ENCODE results near the gene SLC25A29.

SLC25A29 gene

DNA sequence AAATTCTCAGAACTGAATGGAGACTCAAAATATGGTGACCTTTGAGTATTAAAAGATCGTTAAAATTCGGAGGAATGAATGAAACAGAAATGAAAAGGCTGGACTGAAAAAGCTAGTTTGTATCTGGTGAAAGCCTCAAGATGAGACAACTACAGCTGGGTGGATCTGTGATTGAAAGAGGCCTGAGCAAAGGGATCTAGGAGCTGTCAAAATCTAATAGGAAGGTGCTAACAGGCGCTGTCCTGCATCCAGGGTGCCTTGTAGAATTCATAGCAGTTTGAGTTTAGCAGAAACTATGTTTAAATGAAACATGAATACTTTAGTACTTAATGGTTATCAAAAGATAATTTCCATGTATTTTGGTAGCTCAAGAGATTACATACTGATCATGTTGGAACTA, 65.0 kb downstream of the SLC25A29 start:
- TF ChIP-seq, protein P1, sequence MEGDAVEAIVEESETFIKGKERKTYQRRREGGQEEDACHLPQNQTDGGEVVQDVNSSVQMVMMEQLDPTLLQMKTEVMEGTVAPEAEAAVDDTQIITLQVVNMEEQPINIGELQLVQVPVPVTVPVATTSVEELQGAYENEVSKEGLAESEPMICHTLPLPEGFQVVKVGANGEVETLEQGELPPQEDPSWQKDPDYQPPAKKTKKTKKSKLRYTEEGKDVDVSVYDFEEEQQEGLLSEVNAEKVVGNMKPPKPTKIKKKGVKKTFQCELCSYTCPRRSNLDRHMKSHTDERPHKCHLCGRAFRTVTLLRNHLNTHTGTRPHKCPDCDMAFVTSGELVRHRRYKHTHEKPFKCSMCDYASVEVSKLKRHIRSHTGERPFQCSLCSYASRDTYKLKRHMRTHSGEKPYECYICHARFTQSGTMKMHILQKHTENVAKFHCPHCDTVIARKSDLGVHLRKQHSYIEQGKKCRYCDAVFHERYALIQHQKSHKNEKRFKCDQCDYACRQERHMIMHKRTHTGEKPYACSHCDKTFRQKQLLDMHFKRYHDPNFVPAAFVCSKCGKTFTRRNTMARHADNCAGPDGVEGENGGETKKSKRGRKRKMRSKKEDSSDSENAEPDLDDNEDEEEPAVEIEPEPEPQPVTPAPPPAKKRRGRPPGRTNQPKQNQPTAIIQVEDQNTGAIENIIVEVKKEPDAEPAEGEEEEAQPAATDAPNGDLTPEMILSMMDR (IDR thresholded peaks at IDR 0.05; ENCODE audit: insufficient read depth, low read length, poor library complexity, severe bottlenecking): no peak
- H3K27me3 ChIP-seq (replicated peaks; ENCODE audit: control insufficient read depth, insufficient read depth, low read length): no peaks in the 10 kb centered on the region
- no peak for DNase-seq (ENCODE audit: extremely low read depth, insufficient read length)
- H3K4me3 ChIP-seq (replicated peaks; ENCODE audit: low read depth, low read length): peak overlapping the region; percentile 83
- peaks cover 3% of the 10 kb centered on the region; the same call in 1 of the 2 replicates for H3K36me3 ChIP-seq (ENCODE audit: control insufficient read depth, insufficient read depth, low read length)

Measured in GM06990 (cell line).